ENCODE results near the gene CHRM1. TPM values are rescaled to one million over a fixed set of nuclear protein-coding genes. Genes with fewer than 3 reads are reported as not detected.

The CHRM1 gene
- total and polyA plus RNA-seq, 2 of the 13 experiments (the other 11 are each of a cell fraction or from before 2014, with no cell fraction given) = not detected

- no peak overlapping the region for H3K4me2 ChIP-seq (ENCODE audit: low read depth, low read length)
- ChIA-PET POLR2A (no interaction called here), CTCF (ENCODE audit: low intra/inter-chr PET ratio, low total read pairs) (no interaction called here)
- FAIRE-seq (no peak), DNase-seq (ENCODE audit: low spot score) (no peak), ATAC-seq (no peak)
- H3K36me3 ChIP-seq (replicated peaks in 1 of 2; ENCODE audit: control insufficient read depth in 1 of 2, insufficient read depth in 2 of 2, low read length in 2 of 2) = no peaks in the 10 kb centered on the region
- intact Hi-C loops (cut with micrococcal nuclease; ENCODE audit: unreplicated experiment) = no loop called here
- no peaks in the 10 kb centered on the region for H3K9me3 ChIP-seq (ENCODE audit: low read length)
- in situ Hi-C loops (cut with HindIII; ENCODE audit: extremely low pct_ligation_motif_present, low pct_unique_long_range_greater_than_20kb) = no loop called here
- H3K4me1 ChIP-seq (ENCODE audit: insufficient read depth, low read length) = no peaks in the 10 kb centered on the region
- no peak overlapping the region for H3K27ac ChIP-seq (ENCODE audit: extremely low read length, insufficient read depth, low read length)
- no peak overlapping the region for H2AFZ ChIP-seq (ENCODE audit: low read length)
- 80% methylated on average over 53 of the region's 71 CpGs for WGBS (ENCODE audit: low lambda C conversion rate)
- peaks cover 5 to 35% of the 10 kb centered on the region in 2 experiments; a peak in 4 of 5 replicates for H3K27me3 ChIP-seq (ENCODE audit: control insufficient read depth in 1 of 2, insufficient read depth in 2 of 2, low read length in 2 of 2)
- H3K9ac ChIP-seq (ENCODE audit: insufficient read depth, low read depth, low read length) = no peak overlapping the region
- no peaks in the 10 kb centered on the region for H3K79me2 ChIP-seq (ENCODE audit: insufficient read depth, low read length)
- H4K20me1 ChIP-seq (ENCODE audit: insufficient read depth, low read length) = no peaks in the 10 kb centered on the region
- no TSS peak for BruUV-seq (replicated peaks)
- H3K4me3 ChIP-seq (replicated peaks in 1 of 3; ENCODE audit: insufficient read depth in 1 of 3, low read depth in 2 of 3, low read length in 3 of 3) = no peak overlapping the region
- TF ChIP-seq ZBTB43 (CRISPR knock-in tag; conservative IDR thresholded peaks at IDR 0.05) (no peak), ZNF44 (CRISPR knock-in tag; IDR thresholded peaks at IDR 0.05) (no peak), XRCC5 (optimal IDR thresholded peaks at IDR 0.05; ENCODE audit: low read length) (no peak), POGZ (CRISPR knock-in tag; IDR thresholded peaks at IDR 0.05) (no peak), ZNF672 (CRISPR knock-in tag; IDR thresholded peaks at IDR 0.05) (no peak), HMGA1 (CRISPR knock-in tag; conservative IDR thresholded peaks at IDR 0.05) (no peak), MAFG (CRISPR knock-in tag; IDR thresholded peaks at IDR 0.05) (no peak), ZNF609 (CRISPR knock-in tag; IDR thresholded peaks at IDR 0.05; ENCODE audit: borderline replicate concordance) (no peak), ZSCAN25 (CRISPR knock-in tag; IDR thresholded peaks at IDR 0.05) (no peak), ZNF225 (CRISPR knock-in tag; IDR thresholded peaks at IDR 0.05) (no peak), ZBTB46 (CRISPR knock-in tag; IDR thresholded peaks at IDR 0.05; ENCODE audit: borderline replicate concordance) (no peak), CEBPG (CRISPR knock-in tag; IDR thresholded peaks at IDR 0.05) (no peak), SIN3B (IDR thresholded peaks at IDR 0.05; ENCODE audit: low read length) (no peak), NFATC3 (CRISPR knock-in tag; IDR thresholded peaks at IDR 0.05) (no peak), GMEB2 (CRISPR knock-in tag; IDR thresholded peaks at IDR 0.05; ENCODE audit: low read depth) (no peak), KMT2A (CRISPR knock-in tag; IDR thresholded peaks at IDR 0.05) (no peak)
Measured at GRCh38 chr11:62925745-62926679, 4.8 kb upstream of the CHRM1 start.

All from HepG2 (cell line).